Body of pancreas (tissue), 4 donors: ENCODE data around the gene IQSEC1.

Experiments used
- POLR2A ChIP-seq, 3 donors: fragments of 450-650 bp; IDR thresholded peaks; one replicate each; pipeline ENCODE4 v1.6.1; 2016; ENCODE audit warnings: antibody characterized with exemption in 3 of 3, mild to moderate bottlenecking in 2 of 3
- TF ChIP-seq, protein P1 (sequence below), 7 experiments: fragments of 450-650 bp in 4 of 7; fragments of 200-600 bp in 3 of 7; sonication (generic) in 3 of 7; IDR thresholded peaks; one replicate each; pipeline ENCODE4 v1.5.1; 2016 to 2019; ENCODE audit warnings: antibody characterized with exemption in 7 of 7

DNA sequence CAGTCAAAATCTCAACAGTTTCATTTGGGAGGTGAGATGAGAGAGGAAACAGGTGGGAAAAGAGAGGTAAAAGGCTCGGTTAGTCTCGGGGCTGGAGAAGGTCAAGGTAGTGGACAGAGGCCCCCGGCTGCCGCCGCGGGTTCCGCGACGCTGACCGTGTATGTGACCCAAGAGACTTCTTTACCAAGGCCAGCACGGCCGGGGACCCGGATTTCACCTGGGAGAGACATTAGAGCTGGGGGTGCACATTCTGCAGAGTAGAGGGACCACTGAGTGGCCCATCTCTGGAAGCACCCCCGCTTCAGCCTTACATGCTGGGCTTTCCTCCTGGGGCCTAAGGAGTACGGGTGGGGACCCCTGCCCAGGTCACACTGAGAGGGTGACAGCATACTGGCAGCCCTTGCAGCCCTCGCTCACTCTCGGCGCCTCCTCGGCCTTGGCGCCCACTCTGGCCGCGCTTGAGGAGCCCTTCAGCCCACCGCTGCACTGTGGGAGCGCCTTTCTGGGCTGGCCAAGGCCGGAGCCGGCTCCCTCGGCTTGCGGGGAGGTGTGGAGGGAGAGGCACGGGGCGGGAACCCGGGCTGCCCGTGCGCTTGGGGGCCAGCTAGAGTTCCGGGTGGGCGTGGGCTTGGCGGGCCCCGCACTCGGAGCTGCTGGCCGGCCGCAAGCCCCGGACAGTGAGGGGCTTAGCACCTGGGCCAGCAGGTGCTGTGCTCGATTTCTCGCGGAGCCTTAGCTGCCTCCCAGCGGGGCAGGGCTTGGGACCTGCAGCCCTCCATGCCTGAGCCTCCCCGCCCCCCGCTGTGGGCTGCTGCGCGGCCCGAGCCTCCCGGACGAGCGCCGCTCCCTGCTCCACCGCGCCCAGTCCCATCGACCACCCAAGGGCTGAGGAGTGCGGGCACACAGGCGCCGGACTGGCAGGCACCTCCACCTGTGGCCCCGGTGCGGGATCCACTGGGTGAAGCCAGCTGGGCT lies 190.6 kb downstream of the IQSEC1 start:
- TF ChIP-seq, protein P1, sequence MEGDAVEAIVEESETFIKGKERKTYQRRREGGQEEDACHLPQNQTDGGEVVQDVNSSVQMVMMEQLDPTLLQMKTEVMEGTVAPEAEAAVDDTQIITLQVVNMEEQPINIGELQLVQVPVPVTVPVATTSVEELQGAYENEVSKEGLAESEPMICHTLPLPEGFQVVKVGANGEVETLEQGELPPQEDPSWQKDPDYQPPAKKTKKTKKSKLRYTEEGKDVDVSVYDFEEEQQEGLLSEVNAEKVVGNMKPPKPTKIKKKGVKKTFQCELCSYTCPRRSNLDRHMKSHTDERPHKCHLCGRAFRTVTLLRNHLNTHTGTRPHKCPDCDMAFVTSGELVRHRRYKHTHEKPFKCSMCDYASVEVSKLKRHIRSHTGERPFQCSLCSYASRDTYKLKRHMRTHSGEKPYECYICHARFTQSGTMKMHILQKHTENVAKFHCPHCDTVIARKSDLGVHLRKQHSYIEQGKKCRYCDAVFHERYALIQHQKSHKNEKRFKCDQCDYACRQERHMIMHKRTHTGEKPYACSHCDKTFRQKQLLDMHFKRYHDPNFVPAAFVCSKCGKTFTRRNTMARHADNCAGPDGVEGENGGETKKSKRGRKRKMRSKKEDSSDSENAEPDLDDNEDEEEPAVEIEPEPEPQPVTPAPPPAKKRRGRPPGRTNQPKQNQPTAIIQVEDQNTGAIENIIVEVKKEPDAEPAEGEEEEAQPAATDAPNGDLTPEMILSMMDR (IDR thresholded peaks at IDR 0.05): no peak
- TF ChIP-seq POLR2A (IDR thresholded peaks at IDR 0.05): no peak
